H4 (cell line): ENCODE measurements around the gene SELENBP1. TPM values are rescaled to one million over a fixed set of nuclear protein-coding genes. Genes with fewer than 3 reads are reported as not detected.

Experiments used
- DNase-seq: peaks from one replicate; pipeline ENCODE4 v3.0.0-alpha.2; 2015; ENCODE audit warnings: low spot score
- total RNA-seq: library from RNA; depleted of rRNA; stranded (reverse); fragments of >200 nt; shearing (Covaris generic); gene quantifications from 2 replicates; pipeline ENCODE4 v1.2.3, GENCODE V29; 2014; rRNA removed

The SELENBP1 gene
- total RNA-seq, 1 experiment from 2014 or later, result 3.3 TPM

- DNase-seq, result no peak
These were observed 28.2 kb downstream of the SELENBP1 start for GRCh38 chr1:151344291-151344690.

- DNase-seq, result no peak
These were observed 28.9 kb downstream of the SELENBP1 start for GRCh38 chr1:151343587-151343986.

- no peak for DNase-seq
These were observed 29.9 kb downstream of the SELENBP1 start for GRCh38 chr1:151342569-151342968.

- no peak for DNase-seq
These were observed 30.5 kb downstream of the SELENBP1 start for GRCh38 chr1:151342021-151342420.

- DNase-seq, result peak; percentile 81
These were observed 31.4 kb downstream of the SELENBP1 start for GRCh38 chr1:151340870-151341754.

- no peak for DNase-seq
These were observed 35.9 kb downstream of the SELENBP1 start for GRCh38 chr1:151336556-151336955.

GRCh38 chr1:151334822-151335221 lies 37.7 kb downstream of the SELENBP1 start:
- no peak for DNase-seq

GRCh38 chr1:151327903-151328674 lies 44.4 kb downstream of the SELENBP1 start:
- no peak for DNase-seq

- DNase-seq, result peak; percentile 96
These were observed 45.1 kb downstream of the SELENBP1 start, which contains the start of gene PI4KB for GRCh38 chr1:151327223-151327902. Gene PI4KB (minus strand): TSS chr1:151327416. CDS start chr1:151316481, 10,935 bp downstream.

GRCh38 chr1:151326619-151327222 lies 45.8 kb downstream of the SELENBP1 start:
- DNase-seq, result no peak

- DNase-seq, result no peak
These were observed 46.7 kb downstream of the SELENBP1 start for GRCh38 chr1:151325646-151326429.

- DNase-seq, result no peak
These were observed 47.3 kb downstream of the SELENBP1 start for GRCh38 chr1:151325231-151325630.

GRCh38 chr1:151324390-151324930 lies 48.0 kb downstream of the SELENBP1 start:
- DNase-seq, result no peak

- no peak for DNase-seq
These were observed 53.5 kb downstream of the SELENBP1 start for GRCh38 chr1:151318975-151319374.

- no peak for DNase-seq
These were observed 56.8 kb downstream of the SELENBP1 start for GRCh38 chr1:151315565-151316235.

Other genes starting within 250 kb of the SELENBP1 start
- gene SEMA6C, start 226.1 kb downstream of the SELENBP1 start, total RNA-seq, result 1.1 and 2.7 TPM in 2 replicates
- not detected in 2 replicates for gene TNFAIP8L2, start 216.1 kb downstream of the SELENBP1 start, total RNA-seq
- gene LYSMD1, start 206.8 kb downstream of the SELENBP1 start, total RNA-seq, result 5.4 and 7.2 TPM in 2 replicates
- gene SCNM1, start 206.6 kb downstream of the SELENBP1 start, total RNA-seq, result 31.5 and 39.7 TPM in 2 replicates
- gene TMOD4, start 196.7 kb downstream of the SELENBP1 start, total RNA-seq, result 0.35 TPM in 1 of 2 replicates, not detected in the other
- gene VPS72, start 182.5 kb downstream of the SELENBP1 start, total RNA-seq, result 65.2 and 65.8 TPM in 2 replicates
- gene PIP5K1A, start 174.2 kb downstream of the SELENBP1 start, total RNA-seq, result 28.2 and 34.0 TPM in 2 replicates
- gene PSMD4, start 118.0 kb downstream of the SELENBP1 start, total RNA-seq, result 319 TPM in 2 replicates
- 7.4 and 8.7 TPM in 2 replicates for gene ZNF687, start 90.4 kb downstream of the SELENBP1 start, total RNA-seq
- 19.7 and 21.2 TPM in 2 replicates for gene PI4KB, start 45.3 kb downstream of the SELENBP1 start, total RNA-seq
- gene RFX5, start 25.5 kb downstream of the SELENBP1 start, total RNA-seq, result 49.6 and 49.7 TPM in 2 replicates
- gene PSMB4, start 26.9 kb upstream of the SELENBP1 start, total RNA-seq, result 726 and 740 TPM in 2 replicates
- gene POGZ, start 86.8 kb upstream of the SELENBP1 start, total RNA-seq, result 10.2 and 16.6 TPM in 2 replicates
- 0.31 and 1.8 TPM in 2 replicates for gene CGN, start 138.7 kb upstream of the SELENBP1 start, total RNA-seq
- 4.1 and 4.5 TPM in 2 replicates for gene TUFT1, start 167.6 kb upstream of the SELENBP1 start, total RNA-seq
- 17.0 and 17.7 TPM in 2 replicates for gene SNX27, start 239.3 kb upstream of the SELENBP1 start, total RNA-seq